ENCODE data around the gene SLC1A4.
"Not testable (repeated sequence)": the region's sequence is repeated elsewhere in the genome, so short reads cannot be mapped to it uniquely, and the experiment has no call there.

SLC1A4 gene

GRCh38 chr2:65031341-65032018, 42.3 kb downstream of the SLC1A4 start:
- Mint-ChIP-seq H3K4me3 (no peak overlapping the region), H3K9me3 (no peaks in the 10 kb centered on the region)

GRCh38 chr2:65032019-65032975, 43.1 kb downstream of the SLC1A4 start:
- H3K4me3 Mint-ChIP-seq, result no peak overlapping the region
- peaks cover 70% of the 10 kb centered on the region for H3K36me3 Mint-ChIP-seq (ENCODE audit: low read depth)
- intact Hi-C loops (cut with micrococcal nuclease), result no loop called here
- H3K4me1 Mint-ChIP-seq (ENCODE audit: low read depth), result peaks cover 32% of the 10 kb centered on the region
- no peaks in the 10 kb centered on the region for H3K27me3 Mint-ChIP-seq
- H3K9me3 Mint-ChIP-seq, result no peaks in the 10 kb centered on the region
- H3K27ac Mint-ChIP-seq, result no peak overlapping the region

More at GRCh38 chr2:65031341-65032018, 42.3 kb downstream of the SLC1A4 start:
- H3K36me3 Mint-ChIP-seq (ENCODE audit: low read depth), result peaks cover 64% of the 10 kb centered on the region
- H3K27me3 Mint-ChIP-seq, result no peaks in the 10 kb centered on the region
- peak overlapping the region; percentile 55 for H3K27ac Mint-ChIP-seq
- intact Hi-C loops (cut with micrococcal nuclease), result loop anchor here (2.0 kb wide), 1 partner anchor 31 kb away; no protein-coding TSS in a partner anchor
- peaks cover 35% of the 10 kb centered on the region for H3K4me1 Mint-ChIP-seq (ENCODE audit: low read depth)

- intact Hi-C loops (cut with micrococcal nuclease), result no loop called here
- H3K4me1 Mint-ChIP-seq (ENCODE audit: low read depth), result peaks cover 24% of the 10 kb centered on the region
Observed at GRCh38 chr2:65033178-65033577, 44.0 kb downstream of the SLC1A4 start.

GRCh38 chr2:65033667-65034066, 44.5 kb downstream of the SLC1A4 start:
- H3K4me3 Mint-ChIP-seq; H3K27me3 Mint-ChIP-seq; intact Hi-C loops (cut with micrococcal nuclease); H3K9me3 Mint-ChIP-seq; H3K27ac Mint-ChIP-seq: not testable (repeated sequence)
- peaks cover 79% of the 10 kb centered on the region for H3K36me3 Mint-ChIP-seq (ENCODE audit: low read depth)
- peaks cover 23% of the 10 kb centered on the region for H3K4me1 Mint-ChIP-seq (ENCODE audit: low read depth)

More at GRCh38 chr2:65033178-65033577, 44.0 kb downstream of the SLC1A4 start:
- H3K27ac Mint-ChIP-seq, result no peak overlapping the region
- H3K36me3 Mint-ChIP-seq (ENCODE audit: low read depth), result peaks cover 74% of the 10 kb centered on the region
- no peaks in the 10 kb centered on the region for H3K27me3 Mint-ChIP-seq
- no peaks in the 10 kb centered on the region for H3K9me3 Mint-ChIP-seq
- H3K4me3 Mint-ChIP-seq, result no peak overlapping the region

GRCh38 chr2:65035351-65035943, 46.2 kb downstream of the SLC1A4 start:
- no peaks in the 10 kb centered on the region for H3K27me3 Mint-ChIP-seq
- H3K36me3 Mint-ChIP-seq (ENCODE audit: low read depth), result peaks cover 87% of the 10 kb centered on the region
- no peaks in the 10 kb centered on the region for H3K9me3 Mint-ChIP-seq
- H3K27ac Mint-ChIP-seq, result no peak overlapping the region
- peaks cover 31% of the 10 kb centered on the region for H3K4me1 Mint-ChIP-seq (ENCODE audit: low read depth)
- H3K4me3 Mint-ChIP-seq, result no peak overlapping the region
- intact Hi-C loops (cut with micrococcal nuclease), result no loop called here

- Mint-ChIP-seq H3K4me3 (no peak overlapping the region), H3K36me3 (ENCODE audit: low read depth) (peaks cover 85% of the 10 kb centered on the region), H3K27ac (no peak overlapping the region), H3K4me1 (ENCODE audit: low read depth) (peaks cover 16% of the 10 kb centered on the region), H3K9me3 (no peaks in the 10 kb centered on the region), H3K27me3 (no peaks in the 10 kb centered on the region)
- intact Hi-C loops (cut with micrococcal nuclease), result no loop called here
Observed at GRCh38 chr2:65037178-65037577, 48.0 kb downstream of the SLC1A4 start.

GRCh38 chr2:65039640-65040039, 50.4 kb downstream of the SLC1A4 start:
- intact Hi-C loops (cut with micrococcal nuclease), result loop anchor here (1.0 kb wide), 1 partner anchor 122 kb away; no protein-coding TSS in a partner anchor
- Mint-ChIP-seq H3K36me3 (ENCODE audit: low read depth) (peaks cover 95% of the 10 kb centered on the region), H3K4me3 (no peak overlapping the region), H3K4me1 (ENCODE audit: low read depth) (peaks cover 12% of the 10 kb centered on the region), H3K27me3 (no peaks in the 10 kb centered on the region), H3K9me3 (peaks cover 11% of the 10 kb centered on the region), H3K27ac (no peak overlapping the region)

- H3K4me3 Mint-ChIP-seq, result peak overlapping the region; percentile 50
- H3K36me3 Mint-ChIP-seq (ENCODE audit: low read depth), result peaks cover 97% of the 10 kb centered on the region
- H3K27ac Mint-ChIP-seq, result no peak overlapping the region
- peaks cover 12% of the 10 kb centered on the region for H3K4me1 Mint-ChIP-seq (ENCODE audit: low read depth)
- intact Hi-C loops (cut with micrococcal nuclease), result loop anchor here (1.0 kb wide), 1 partner anchor 123 kb away; no protein-coding TSS in a partner anchor
- no peaks in the 10 kb centered on the region for H3K27me3 Mint-ChIP-seq
- H3K9me3 Mint-ChIP-seq, result peaks cover 21% of the 10 kb centered on the region
Observed at GRCh38 chr2:65040400-65041261, 51.4 kb downstream of the SLC1A4 start.

- H3K4me1 Mint-ChIP-seq (ENCODE audit: low read depth), result peaks cover 12% of the 10 kb centered on the region
- H3K4me3 Mint-ChIP-seq, result no peak overlapping the region
- H3K36me3 Mint-ChIP-seq (ENCODE audit: low read depth), result peaks cover 97% of the 10 kb centered on the region
- intact Hi-C loops (cut with micrococcal nuclease), result no loop called here
- H3K27ac Mint-ChIP-seq, result no peak overlapping the region
- H3K9me3 Mint-ChIP-seq, result peaks cover 27% of the 10 kb centered on the region
- no peaks in the 10 kb centered on the region for H3K27me3 Mint-ChIP-seq
Observed at GRCh38 chr2:65043001-65043400, 53.8 kb downstream of the SLC1A4 start.

GRCh38 chr2:65044097-65044735, 55.0 kb downstream of the SLC1A4 start:
- no peak overlapping the region for H3K4me3 Mint-ChIP-seq
- H3K9me3 Mint-ChIP-seq, result peaks cover 40% of the 10 kb centered on the region
- peaks cover 12% of the 10 kb centered on the region for H3K4me1 Mint-ChIP-seq (ENCODE audit: low read depth)
- intact Hi-C loops (cut with micrococcal nuclease), result no loop called here
- peaks cover 97% of the 10 kb centered on the region for H3K36me3 Mint-ChIP-seq (ENCODE audit: low read depth)
- H3K27me3 Mint-ChIP-seq, result no peaks in the 10 kb centered on the region
- H3K27ac Mint-ChIP-seq, result no peak overlapping the region

GRCh38 chr2:65045651-65046050, 56.5 kb downstream of the SLC1A4 start:
- Mint-ChIP-seq H3K27ac (no peak overlapping the region), H3K4me3 (no peak overlapping the region), H3K27me3 (no peaks in the 10 kb centered on the region), H3K9me3 (peaks cover 41% of the 10 kb centered on the region), H3K36me3 (ENCODE audit: low read depth) (peaks cover 90% of the 10 kb centered on the region), H3K4me1 (ENCODE audit: low read depth) (peaks cover under 1% of the 10 kb centered on the region)
- intact Hi-C loops (cut with micrococcal nuclease), result no loop called here

- Mint-ChIP-seq H3K27me3 (no peaks in the 10 kb centered on the region), H3K27ac (no peak overlapping the region), H3K36me3 (ENCODE audit: low read depth) (peaks cover 91% of the 10 kb centered on the region), H3K4me1 (ENCODE audit: low read depth) (peaks cover 8% of the 10 kb centered on the region), H3K9me3 (peaks cover 41% of the 10 kb centered on the region), H3K4me3 (no peak overlapping the region)
- intact Hi-C loops (cut with micrococcal nuclease), result no loop called here
Observed at GRCh38 chr2:65046633-65047407, 57.6 kb downstream of the SLC1A4 start.
